RWPE2 (cell line): ENCODE results near the gene WDR89.
"Not testable (repeated sequence)": the region's sequence is repeated elsewhere in the genome, so short reads cannot be mapped to it uniquely, and the experiment has no call there.

Experiments
- ATAC-seq: fragments of 200-7000 bp; cut with Tn5 transposase; 3 replicates; pipeline ENCODE4 v1.9.1; 2021; ENCODE audit warnings: low read depth
- DNase-seq: peaks from one replicate; pipeline ENCODE4 v3.0.0-alpha.2; 2020; ENCODE audit warnings: low spot score
- H3K27ac ChIP-seq: fragments of 450-650 bp; 2 replicates; pipeline ENCODE4 v1.5.1; 2017; ENCODE audit warnings: mild to moderate bottlenecking; ENCODE audit not compliant: poor library complexity, severe bottlenecking
- H3K27me3 ChIP-seq: fragments of 250-450 bp; sonication (Bioruptor Pico); 2 replicates; pipeline ENCODE4 v1.5.1; 2021; ENCODE audit warnings: mild to moderate bottlenecking, moderate library complexity; ENCODE audit not compliant: insufficient read depth, poor library complexity, severe bottlenecking
- H3K36me3 ChIP-seq: fragments of 250-450 bp; sonication (Bioruptor Pico); 2 replicates; pipeline ENCODE4 v1.5.1; 2020; ENCODE audit warnings: low read depth, mild to moderate bottlenecking, moderate library complexity
- H3K4me1 ChIP-seq: fragments of 250-450 bp; sonication (Bioruptor Pico); 2 replicates; pipeline ENCODE4 v1.5.1; 2021; ENCODE audit warnings: mild to moderate bottlenecking, moderate library complexity; ENCODE audit not compliant: insufficient read depth, poor library complexity, severe bottlenecking
- H3K4me3 ChIP-seq: fragments of 250-450 bp; sonication (Bioruptor Pico); 2 replicates; pipeline ENCODE4 v1.5.1; 2021; ENCODE audit warnings: mild to moderate bottlenecking, moderate library complexity; ENCODE audit not compliant: severe bottlenecking
- H3K9me3 ChIP-seq: fragments of 250-450 bp; sonication (Bioruptor Pico); 2 replicates; pipeline ENCODE4 v1.5.1; 2021; ENCODE audit warnings: mild to moderate bottlenecking, moderate library complexity; ENCODE audit not compliant: severe bottlenecking
- TF ChIP-seq, protein P1 (sequence below): fragments of 450-650 bp; IDR thresholded peaks from one replicate; pipeline ENCODE4 v1.5.1; 2017; ENCODE audit warnings: mild to moderate bottlenecking, moderate library complexity; ENCODE audit not compliant: poor library complexity, severe bottlenecking

The WDR89 gene

GRCh38 chr14:63666335-63666734 lies 24.7 kb upstream of the WDR89 start:
- no peaks in the 10 kb centered on the region for H3K27me3 ChIP-seq
- no peaks in the 10 kb centered on the region for H3K4me1 ChIP-seq
- H3K9me3 ChIP-seq: no peaks in the 10 kb centered on the region
- TF ChIP-seq, protein P1, sequence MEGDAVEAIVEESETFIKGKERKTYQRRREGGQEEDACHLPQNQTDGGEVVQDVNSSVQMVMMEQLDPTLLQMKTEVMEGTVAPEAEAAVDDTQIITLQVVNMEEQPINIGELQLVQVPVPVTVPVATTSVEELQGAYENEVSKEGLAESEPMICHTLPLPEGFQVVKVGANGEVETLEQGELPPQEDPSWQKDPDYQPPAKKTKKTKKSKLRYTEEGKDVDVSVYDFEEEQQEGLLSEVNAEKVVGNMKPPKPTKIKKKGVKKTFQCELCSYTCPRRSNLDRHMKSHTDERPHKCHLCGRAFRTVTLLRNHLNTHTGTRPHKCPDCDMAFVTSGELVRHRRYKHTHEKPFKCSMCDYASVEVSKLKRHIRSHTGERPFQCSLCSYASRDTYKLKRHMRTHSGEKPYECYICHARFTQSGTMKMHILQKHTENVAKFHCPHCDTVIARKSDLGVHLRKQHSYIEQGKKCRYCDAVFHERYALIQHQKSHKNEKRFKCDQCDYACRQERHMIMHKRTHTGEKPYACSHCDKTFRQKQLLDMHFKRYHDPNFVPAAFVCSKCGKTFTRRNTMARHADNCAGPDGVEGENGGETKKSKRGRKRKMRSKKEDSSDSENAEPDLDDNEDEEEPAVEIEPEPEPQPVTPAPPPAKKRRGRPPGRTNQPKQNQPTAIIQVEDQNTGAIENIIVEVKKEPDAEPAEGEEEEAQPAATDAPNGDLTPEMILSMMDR: no peak
- no peak overlapping the region for H3K4me3 ChIP-seq
- ATAC-seq: no peak
- no peak for DNase-seq
- no peaks in the 10 kb centered on the region for H3K36me3 ChIP-seq
- H3K27ac ChIP-seq: no peak overlapping the region

GRCh38 chr14:63663428-63664341 lies 22.0 kb upstream of the WDR89 start:
- H3K4me1 ChIP-seq: no peaks in the 10 kb centered on the region
- no peaks in the 10 kb centered on the region for H3K27me3 ChIP-seq
- TF ChIP-seq, protein P1: no peak
- no peak overlapping the region for H3K4me3 ChIP-seq
- no peak overlapping the region for H3K27ac ChIP-seq
- no peak for DNase-seq
- no peaks in the 10 kb centered on the region for H3K36me3 ChIP-seq
- no peaks in the 10 kb centered on the region for H3K9me3 ChIP-seq
- ATAC-seq: peak; percentile 48

DNA sequence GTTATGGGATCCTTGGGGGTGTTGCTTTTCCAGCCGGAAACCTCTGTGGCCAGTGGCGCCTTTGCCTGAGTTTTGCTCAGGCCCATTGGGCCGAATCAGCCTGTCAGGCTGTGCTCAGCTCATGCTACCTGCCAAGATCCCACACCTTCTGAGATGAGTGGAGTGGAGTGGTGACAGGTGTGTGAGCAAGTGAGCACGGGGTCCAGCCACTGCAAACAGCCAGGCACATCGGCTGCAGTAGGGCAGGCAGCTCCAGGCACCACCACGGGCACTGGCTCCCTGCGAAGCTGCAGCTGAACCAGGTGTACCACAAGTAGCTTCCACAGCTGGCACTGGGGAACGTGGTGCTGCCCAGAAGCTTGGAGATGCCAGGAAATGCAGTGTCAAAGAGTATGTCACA lies 21.1 kb upstream of the WDR89 start:
- Histone ChIP-seq H3K27me3 (no peaks in the 10 kb centered on the region), H3K4me1 (no peaks in the 10 kb centered on the region), H3K4me3 (no peak overlapping the region), H3K27ac (no peak overlapping the region), H3K9me3 (no peaks in the 10 kb centered on the region), H3K36me3 (no peaks in the 10 kb centered on the region)
- TF ChIP-seq, protein P1: no peak
- DNase-seq (no peak), ATAC-seq (no peak)

GRCh38 chr14:63661881-63662280 lies 20.2 kb upstream of the WDR89 start:
- H3K4me1 ChIP-seq, H3K36me3 ChIP-seq, H3K27me3 ChIP-seq, H3K9me3 ChIP-seq, DNase-seq, H3K27ac ChIP-seq, ATAC-seq, H3K4me3 ChIP-seq: not testable (repeated sequence)

- no peak overlapping the region for H3K27ac ChIP-seq
- no peaks in the 10 kb centered on the region for H3K4me1 ChIP-seq
- H3K27me3 ChIP-seq: no peaks in the 10 kb centered on the region
- H3K4me3 ChIP-seq: no peak overlapping the region
- DNase-seq (no peak), ATAC-seq (no peak)
- no peaks in the 10 kb centered on the region for H3K36me3 ChIP-seq
- TF ChIP-seq, protein P1: no peak
- no peaks in the 10 kb centered on the region for H3K9me3 ChIP-seq
These were observed 18.1 kb upstream of the WDR89 start for GRCh38 chr14:63659726-63660125.
